Measurements from ENCODE around the gene MPHOSPH9.
"Not testable (repeated sequence)": the region's sequence is repeated elsewhere in the genome, so short reads cannot be mapped to it uniquely, and the experiment has no call there.

MPHOSPH9 gene

DNA sequence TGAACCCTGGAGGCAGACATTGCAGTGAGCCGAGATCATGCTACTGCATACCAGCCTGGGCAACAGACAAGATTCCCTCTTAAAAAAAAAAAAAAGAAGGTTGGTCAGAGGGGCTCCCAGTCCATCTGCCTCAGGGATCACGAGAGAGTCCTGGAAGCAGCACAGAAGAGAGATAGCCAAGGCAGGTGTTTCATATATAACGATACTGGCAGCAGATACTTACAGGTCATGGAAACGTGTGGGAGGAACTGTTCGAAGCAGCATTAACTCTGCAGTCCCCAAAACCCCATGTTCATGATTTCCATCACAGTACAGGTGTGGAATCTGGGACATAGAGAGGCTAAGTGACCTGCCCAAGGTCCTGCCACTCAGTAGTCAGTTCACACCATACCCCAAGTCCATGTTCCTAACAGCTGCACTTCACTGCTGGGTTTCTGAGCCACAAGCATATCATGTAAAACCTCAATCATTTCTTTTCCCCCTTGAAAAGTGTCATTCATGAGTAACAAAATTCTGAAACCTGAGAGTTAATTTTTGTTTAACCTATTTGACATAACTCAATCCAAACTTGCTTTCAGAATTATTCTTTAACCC is 22.0 kb upstream of the MPHOSPH9 start:
- no peak for DNase-seq (ENCODE audit: low spot score)

- DNase-seq (ENCODE audit: low spot score), result peak; percentile 78
Measured at GRCh38 chr12:123253641-123254459, 20.9 kb upstream of the MPHOSPH9 start.

DNA sequence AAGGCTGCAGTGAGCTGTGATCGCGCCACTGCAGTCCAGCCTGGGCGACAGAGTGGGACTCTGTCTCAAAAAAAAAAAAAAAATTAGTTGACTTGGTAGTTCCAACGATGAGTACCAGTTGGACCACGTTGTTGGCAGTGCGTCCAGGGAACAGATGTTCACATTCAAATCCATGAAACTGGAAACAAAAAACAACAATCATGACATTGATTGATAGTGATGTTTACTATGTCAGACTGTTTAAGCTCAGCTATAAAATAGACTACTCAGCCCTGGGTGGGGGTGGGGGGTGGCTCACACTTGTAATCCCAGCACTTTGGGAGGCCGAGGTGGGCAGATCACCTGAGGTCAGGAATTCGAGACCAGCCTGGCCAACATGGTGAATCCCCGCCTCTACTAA is 19.4 kb upstream of the MPHOSPH9 start:
- not testable (repeated sequence) for DNase-seq (ENCODE audit: low spot score)

GRCh38 chr12:123251403-123252076 is 18.6 kb upstream of the MPHOSPH9 start:
- no peak for DNase-seq (ENCODE audit: low spot score)

GRCh38 chr12:123250471-123251383 is 17.8 kb upstream of the MPHOSPH9 start:
- DNase-seq (ENCODE audit: low spot score), result no peak

- not testable (repeated sequence) for DNase-seq (ENCODE audit: low spot score)
Measured at GRCh38 chr12:123248996-123249741, 16.2 kb upstream of the MPHOSPH9 start.

- DNase-seq (ENCODE audit: low spot score), result not testable (repeated sequence)
Measured at GRCh38 chr12:123248129-123248528, 15.2 kb upstream of the MPHOSPH9 start.

DNA sequence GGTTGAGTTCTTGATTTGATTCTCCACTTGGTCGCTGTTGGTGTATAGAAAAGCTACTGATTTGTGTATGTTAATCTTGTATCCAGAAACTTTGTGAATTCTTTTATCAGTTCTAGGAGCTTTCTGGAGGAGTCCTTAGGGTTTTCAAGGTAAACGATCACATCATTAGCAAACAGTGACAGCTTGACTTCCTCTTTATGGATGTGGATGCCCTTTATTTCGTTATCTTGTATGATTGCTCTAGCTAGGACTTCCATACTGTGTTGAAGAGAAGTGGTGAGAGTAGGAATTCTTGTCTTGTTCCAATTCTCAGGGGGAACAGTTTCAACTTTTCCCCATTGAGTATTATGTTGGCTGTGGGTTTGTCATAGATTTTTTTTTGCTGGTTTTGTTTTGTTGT is 12.7 kb upstream of the MPHOSPH9 start:
- DNase-seq (ENCODE audit: low spot score), result no peak

- DNase-seq (ENCODE audit: low spot score), result no peak
Measured at GRCh38 chr12:123243671-123244262, 10.8 kb upstream of the MPHOSPH9 start.

- DNase-seq (ENCODE audit: low spot score), result no peak
Measured at GRCh38 chr12:123242116-123242904, 9.4 kb upstream of the MPHOSPH9 start.

DNA sequence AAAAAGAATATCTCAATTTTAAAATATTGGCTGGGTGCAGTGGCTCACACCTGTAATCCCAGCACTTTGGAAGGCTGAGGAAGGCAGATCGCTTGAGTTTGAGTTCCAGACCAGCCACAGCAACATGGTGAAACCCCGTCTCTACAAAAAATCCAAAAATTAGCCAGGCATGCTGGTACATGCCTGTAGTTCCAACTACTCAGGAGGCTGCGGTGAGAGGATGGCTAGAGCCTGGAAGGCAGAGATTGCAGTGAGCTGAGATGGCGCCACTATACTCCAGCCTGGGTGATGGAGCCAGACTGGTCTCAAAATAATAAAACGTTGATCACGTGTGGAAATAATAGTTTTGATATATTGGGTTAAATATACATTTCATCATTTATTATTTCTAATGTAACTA is 6.0 kb upstream of the MPHOSPH9 start:
- DNase-seq (ENCODE audit: low spot score), result no peak

DNA sequence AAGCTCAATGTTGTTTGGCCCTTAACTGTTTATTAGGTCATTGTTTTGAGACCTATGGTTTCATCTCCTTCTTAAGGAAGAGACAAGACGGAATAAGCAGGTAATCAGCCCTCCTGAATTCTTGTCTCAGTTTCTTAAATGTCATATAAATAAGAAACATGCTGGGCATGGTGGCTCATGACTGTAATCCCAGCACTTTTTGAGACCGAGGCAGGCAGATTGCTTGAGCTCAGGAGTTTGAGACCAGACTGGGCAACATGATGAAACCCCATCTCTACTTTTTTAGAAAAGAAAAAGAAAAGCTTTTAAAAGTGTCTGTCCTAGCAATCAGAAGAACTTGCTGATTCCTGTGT is 5.4 kb upstream of the MPHOSPH9 start:
- no peak for DNase-seq (ENCODE audit: low spot score)

DNA sequence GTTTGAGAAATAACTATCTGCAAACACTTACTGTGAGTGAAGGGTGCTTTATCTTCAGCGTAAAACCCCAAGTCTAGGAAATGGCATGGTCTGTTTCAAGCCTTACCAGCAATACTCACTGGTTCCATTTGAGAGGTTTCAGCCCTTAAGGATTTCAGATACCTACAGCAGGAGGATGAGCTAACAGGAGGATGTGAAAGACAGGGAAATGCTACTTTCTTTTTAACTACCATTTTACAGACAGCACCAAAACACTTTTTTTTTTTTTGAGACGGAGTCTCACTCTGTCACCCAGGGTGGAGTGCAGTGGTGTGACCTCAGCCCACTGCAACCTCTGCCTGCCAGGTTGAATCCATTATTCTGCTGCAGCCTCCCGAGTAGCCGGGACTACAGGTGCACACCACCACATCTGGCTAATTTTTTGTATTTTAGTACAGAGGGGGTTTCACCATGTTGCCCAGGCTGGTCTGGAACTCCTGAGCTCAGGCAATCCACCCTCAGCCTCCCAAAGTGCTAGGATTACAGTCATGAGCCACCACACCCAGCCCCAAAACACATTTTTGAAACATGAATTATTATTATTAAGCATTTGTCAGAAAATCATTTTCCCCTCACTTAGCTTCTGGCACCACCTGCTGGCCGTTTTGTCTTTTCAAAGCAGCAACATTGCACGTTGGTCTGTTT is 4.8 kb upstream of the MPHOSPH9 start:
- peak; percentile 35 for DNase-seq (ENCODE audit: low spot score)

GRCh38 chr12:123233505-123234308 is 766 bp upstream of the MPHOSPH9 start:
- DNase-seq (ENCODE audit: low spot score), result no peak

GRCh38 chr12:123232472-123232806 is 502 bp downstream of the MPHOSPH9 start:
- no peak for DNase-seq (ENCODE audit: low spot score)

DNA sequence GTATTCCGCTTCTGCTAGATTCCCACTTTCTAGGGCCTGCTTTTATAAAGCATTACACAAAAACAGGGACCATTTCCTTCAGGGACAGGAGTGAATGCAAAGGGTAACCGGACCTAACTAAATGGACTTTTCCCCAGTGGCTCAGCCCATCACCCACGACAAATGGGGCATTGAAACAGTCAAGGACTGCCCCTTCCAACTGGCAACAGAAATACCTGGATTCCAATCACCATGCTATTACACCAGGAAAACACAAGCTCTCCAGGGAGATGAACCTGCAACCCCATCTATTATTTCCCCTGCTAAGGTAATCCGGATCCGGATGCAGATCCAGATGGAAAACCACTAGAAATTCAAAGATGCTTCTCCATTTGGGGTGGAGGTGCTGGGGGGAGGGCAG is 1.0 kb downstream of the MPHOSPH9 start:
- DNase-seq (ENCODE audit: low spot score), result no peak

DNA sequence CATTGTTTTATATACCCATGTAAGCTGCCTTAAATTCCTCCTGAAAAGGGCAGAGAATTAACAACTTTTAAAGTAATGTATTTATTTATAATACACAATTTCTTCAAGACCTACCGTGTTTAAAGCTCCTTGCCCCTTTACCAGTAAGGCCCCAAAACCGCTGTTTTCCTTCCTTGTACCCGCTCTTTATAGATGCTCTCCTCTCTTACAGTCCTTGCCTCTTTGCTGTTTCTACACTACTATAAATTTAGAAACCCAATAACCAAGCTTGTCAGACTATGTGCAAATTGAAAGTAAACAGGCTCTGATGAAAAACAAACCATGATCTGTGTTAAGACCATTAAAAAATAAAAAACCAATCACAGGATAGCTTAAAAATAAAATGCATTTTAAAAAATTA is 3.9 kb downstream of the MPHOSPH9 start:
- no peak for DNase-seq (ENCODE audit: low spot score)

DNA sequence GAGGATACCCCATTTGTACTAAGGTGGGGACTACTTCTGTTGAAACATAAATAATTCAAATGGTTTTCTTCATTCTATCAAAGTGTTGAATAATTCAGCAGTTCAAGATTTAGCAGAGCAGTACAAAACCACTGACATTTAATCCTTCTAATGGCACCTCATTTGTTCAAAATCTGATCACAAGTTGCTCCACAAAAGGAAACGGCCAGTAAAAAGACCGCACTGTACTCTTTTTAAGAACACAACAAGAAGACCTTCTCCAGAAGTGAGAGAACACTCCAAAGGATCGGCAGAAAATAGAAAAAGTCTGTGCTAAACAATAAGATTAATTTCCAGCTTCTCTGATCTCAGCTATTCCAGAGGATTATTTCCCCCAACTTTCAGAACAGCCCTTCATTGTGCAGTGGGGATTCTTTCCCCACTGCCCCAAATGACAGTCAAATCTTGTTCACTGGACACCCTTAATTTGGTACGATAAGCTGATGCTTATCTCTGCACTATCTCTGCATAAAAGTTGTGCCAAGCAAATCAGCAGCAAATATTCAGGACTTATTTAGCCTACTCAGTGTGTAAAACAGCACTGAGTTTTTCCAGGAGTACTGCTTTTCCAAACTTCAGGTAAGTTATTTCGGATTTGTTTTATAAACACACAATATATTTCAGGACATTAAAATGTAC is 5.2 kb downstream of the MPHOSPH9 start:
- no peak for DNase-seq (ENCODE audit: low spot score)
